Spinal cord (tissue), 10 donors: Measurements from ENCODE around the gene HOXD4. TPM values are rescaled to one million over a fixed set of nuclear protein-coding genes. Genes with fewer than 3 reads are reported as not detected.

Experiments used
- DNase-seq, 6 donors: peaks; one replicate each; pipeline versions ENCODE4 v3.0.0 to v3.0.0-alpha.2; 2013 to 2015; ENCODE audit warnings: low spot score in 6 of 6, low read depth in 4 of 6
- H3K27ac ChIP-seq: one replicate; pipeline ENCODE4 v1.5.1; 2013; ENCODE audit warnings: low read depth, low read length, control low read depth
- H3K27me3 ChIP-seq: one replicate; pipeline ENCODE4 v1.6.1; 2013; ENCODE audit warnings: low read length; ENCODE audit not compliant: control insufficient read depth, insufficient read depth
- H3K36me3 ChIP-seq: one replicate; pipeline ENCODE4 v1.6.1; 2013; ENCODE audit warnings: low read length; ENCODE audit not compliant: control insufficient read depth, insufficient read depth
- H3K4me1 ChIP-seq: one replicate; pipeline ENCODE4 v1.6.1; 2013; ENCODE audit warnings: low read length; ENCODE audit not compliant: control insufficient read depth, insufficient read depth
- H3K4me3 ChIP-seq: one replicate; pipeline ENCODE4 v1.5.1; 2013; ENCODE audit warnings: low read depth, low read length, control low read depth
- H3K9me3 ChIP-seq: one replicate; pipeline ENCODE4 v1.6.1; 2013; ENCODE audit warnings: low read length; ENCODE audit not compliant: control insufficient read depth, insufficient read depth
- WGBS: methylation state at CpG from one replicate; pipeline ENCODE4 v1.1.5; 2013; ENCODE audit warnings: missing lambda C conversion rate; ENCODE audit not compliant: insufficient coverage; 5-methylcytosine and 5-hydroxymethylcytosine counted together
- polyA plus RNA-seq, 2 donors: library from polyadenylated mRNA; unstranded; fragments of 120-200 nt; gene quantifications; one replicate each; pipeline ENCODE4 v1.2.1, GENCODE V29; 2013; ENCODE audit not compliant: insufficient read length in 2 of 2
- total RNA-seq, 2 donors: library from RNA; depleted of rRNA in 1 of 2; stranded (reverse); fragments of 120-200 nt in 1 of 2; fragments of >200 nt in 1 of 2; gene quantifications; one replicate each; pipeline versions ENCODE4 v1.2.3 to v1.2.4, GENCODE V29; 2013 to 2014
- donor health status: healthy.

HOXD4 gene
- total and polyA plus RNA-seq, 4 donors, result 3.9 to 19.8 (median 12.4) TPM

DNA sequence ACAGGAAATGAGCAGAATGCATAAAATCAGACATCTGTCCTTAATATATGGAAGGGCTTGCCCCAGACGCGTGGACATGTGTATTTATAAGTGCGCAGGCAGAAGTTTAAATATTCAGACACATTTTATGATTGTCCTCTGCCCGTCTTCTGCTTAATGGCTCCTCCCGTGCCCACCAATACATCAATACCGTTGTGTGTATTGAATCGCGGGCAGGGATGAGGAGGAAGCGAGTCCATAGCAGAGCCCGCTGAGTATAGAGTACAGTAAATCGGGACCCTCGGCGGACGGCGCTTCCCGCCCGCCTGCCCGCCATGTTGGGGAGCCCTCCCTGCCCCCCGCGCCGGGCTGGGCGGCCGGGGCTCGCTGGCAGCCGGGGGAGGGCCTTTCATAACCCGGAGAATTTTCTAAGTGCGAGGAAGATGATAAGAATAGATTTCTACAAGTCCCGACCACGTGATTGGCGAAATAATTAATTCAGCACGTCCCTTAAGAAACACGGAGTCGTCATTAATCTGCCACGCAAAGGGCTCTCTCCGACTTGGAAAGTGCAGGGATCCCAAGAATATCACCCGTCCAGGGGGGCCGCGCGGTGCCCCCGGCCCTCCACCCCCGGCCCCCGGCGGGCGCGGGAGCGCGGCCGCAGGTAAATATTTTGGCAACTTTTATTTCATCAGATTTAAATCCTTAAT is 5.6 kb downstream of the HOXD4 start, which contains the start of gene HOXD3:
TSS of gene HOXD3 (plus strand) at position 501 of the 692 bp plus-strand sequence. CDS start 11,808 bp downstream, outside the sequence.
- WGBS, result 4% methylated on average over 29 of the region's 48 CpGs
- H3K27me3 ChIP-seq, result peaks cover 29% of the 10 kb centered on the region
- H3K27ac ChIP-seq, result peak within 1 kb of the TSS; percentile 73
- H3K36me3 ChIP-seq, result peaks cover 48% of the 10 kb centered on the region
- peak in 1 of 6 donors; percentile 82 for DNase-seq
- peaks cover 62% of the 10 kb centered on the region for H3K4me1 ChIP-seq
- H3K4me3 ChIP-seq, result peak within 1 kb of the TSS; percentile 30
- no peaks in the 10 kb centered on the region for H3K9me3 ChIP-seq

DNA sequence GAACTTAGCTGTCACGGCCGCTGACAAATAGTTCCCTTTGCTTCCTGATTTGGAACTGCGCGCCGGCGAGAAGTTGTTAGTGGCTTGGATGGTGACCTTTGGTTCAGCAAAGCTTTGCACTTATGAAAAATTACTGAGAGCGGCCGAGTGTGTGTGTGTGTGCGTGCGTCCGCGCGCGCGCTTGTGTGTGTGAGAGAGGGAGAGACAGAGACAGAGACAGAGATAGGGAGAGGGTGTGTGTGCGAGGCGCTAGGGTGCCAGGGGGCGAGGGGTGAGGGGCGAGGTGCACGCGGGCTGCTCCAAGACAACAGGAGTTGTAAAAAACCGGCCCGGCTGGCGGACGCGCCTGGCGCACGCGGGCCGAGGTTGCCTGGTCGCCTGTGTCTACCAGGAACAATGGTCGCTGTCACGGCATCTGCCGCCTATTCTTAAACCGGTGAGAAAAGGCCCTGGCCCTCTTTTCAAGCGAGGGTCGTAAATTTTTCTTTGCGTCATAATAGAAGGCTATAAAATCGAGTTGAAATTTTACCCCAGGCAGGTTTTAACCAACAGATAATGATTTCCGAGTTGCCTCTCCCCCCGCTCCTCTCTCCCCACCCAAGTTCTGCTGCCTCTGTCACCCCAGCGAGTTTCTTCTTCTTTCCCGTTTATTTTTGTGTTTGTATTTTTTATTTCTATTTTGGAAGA is 6.3 kb downstream of the HOXD4 start:
- H3K9me3 ChIP-seq, result no peaks in the 10 kb centered on the region
- peaks cover 65% of the 10 kb centered on the region for H3K4me1 ChIP-seq
- H3K36me3 ChIP-seq, result peaks cover 41% of the 10 kb centered on the region
- peak in 2 of 6 donors; percentile 58 to 90 for DNase-seq
- peaks cover 35% of the 10 kb centered on the region for H3K27me3 ChIP-seq
- WGBS, result 4% methylated on average over 34 of the region's 43 CpGs
- H3K27ac ChIP-seq, result peak overlapping the region; percentile 73
- H3K4me3 ChIP-seq, result peak overlapping the region; percentile 30

DNA sequence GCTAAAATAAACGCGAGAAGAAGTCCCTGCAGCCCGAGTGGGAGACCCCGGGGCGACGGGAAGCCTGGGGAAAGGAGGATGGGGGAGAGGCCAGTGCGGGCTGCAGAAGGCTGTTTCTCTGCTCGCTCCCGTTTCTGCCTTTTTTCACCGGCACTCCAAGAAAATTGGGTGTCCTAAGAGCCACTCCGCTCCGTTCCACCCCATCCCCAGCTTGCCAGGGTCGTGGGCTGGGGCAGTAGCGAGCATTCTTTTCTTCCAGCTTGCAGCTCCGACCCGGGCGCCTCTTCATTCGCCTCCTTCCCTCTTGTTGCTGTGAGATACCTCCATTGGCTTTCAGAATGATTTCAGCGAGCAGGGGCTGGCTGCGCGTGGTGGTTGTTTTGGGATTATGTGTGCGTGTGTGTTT is 6.8 kb downstream of the HOXD4 start:
- peaks cover 38% of the 10 kb centered on the region for H3K27me3 ChIP-seq
- WGBS, result 12% methylated on average over 14 of the region's 22 CpGs
- DNase-seq, result peak in 2 of 6 donors; percentile 66 to 88

DNA sequence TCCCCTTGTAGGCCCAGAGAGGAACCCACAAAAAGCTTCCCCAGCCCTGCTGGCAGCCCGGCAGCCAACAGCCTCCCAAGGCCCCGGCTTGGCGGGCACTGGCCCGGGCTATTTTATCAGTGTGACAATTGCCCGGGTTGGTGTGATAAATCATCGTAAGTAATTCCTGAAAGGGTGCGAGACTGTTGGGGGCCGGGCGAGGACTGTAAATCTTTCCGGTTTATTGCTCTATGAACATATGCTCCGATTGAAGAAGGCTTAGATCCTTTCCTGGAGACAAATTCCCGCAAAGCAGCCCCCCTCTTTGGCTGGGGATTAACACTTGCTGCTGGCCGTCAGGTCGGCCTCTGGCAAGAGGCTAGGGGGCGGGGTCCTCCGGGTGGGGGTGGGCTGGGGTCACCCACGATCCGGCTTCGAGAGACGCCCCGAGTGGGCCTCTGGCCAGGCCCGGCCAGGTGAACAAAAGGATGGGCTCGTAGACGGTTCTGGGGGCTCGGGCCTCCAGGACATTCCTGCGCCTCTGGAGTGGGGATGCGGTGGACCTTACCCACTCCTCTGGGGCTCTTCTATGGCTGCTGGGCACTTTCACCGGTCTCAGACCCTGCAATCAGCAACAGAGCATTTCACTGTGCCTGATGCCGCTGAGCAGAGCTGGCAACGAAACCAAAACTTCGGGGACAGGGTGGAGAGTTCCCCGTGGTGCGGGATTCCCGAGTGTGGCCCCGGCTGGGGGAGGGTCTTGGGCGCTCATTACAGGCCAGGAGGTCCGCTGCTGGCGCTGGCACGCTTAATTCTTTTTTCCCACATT is 7.7 kb downstream of the HOXD4 start:
- H3K27ac ChIP-seq, result peak overlapping the region; percentile 89
- H3K9me3 ChIP-seq, result no peaks in the 10 kb centered on the region
- peaks cover 44% of the 10 kb centered on the region for H3K27me3 ChIP-seq

More for the DNA sequence above, 6.8 kb downstream of the HOXD4 start:
- peaks cover 68% of the 10 kb centered on the region for H3K4me1 ChIP-seq
- H3K36me3 ChIP-seq, result peaks cover 39% of the 10 kb centered on the region
- H3K27ac ChIP-seq, result peak overlapping the region; percentile 73
- peak overlapping the region; percentile 30 for H3K4me3 ChIP-seq
- no peaks in the 10 kb centered on the region for H3K9me3 ChIP-seq

DNA sequence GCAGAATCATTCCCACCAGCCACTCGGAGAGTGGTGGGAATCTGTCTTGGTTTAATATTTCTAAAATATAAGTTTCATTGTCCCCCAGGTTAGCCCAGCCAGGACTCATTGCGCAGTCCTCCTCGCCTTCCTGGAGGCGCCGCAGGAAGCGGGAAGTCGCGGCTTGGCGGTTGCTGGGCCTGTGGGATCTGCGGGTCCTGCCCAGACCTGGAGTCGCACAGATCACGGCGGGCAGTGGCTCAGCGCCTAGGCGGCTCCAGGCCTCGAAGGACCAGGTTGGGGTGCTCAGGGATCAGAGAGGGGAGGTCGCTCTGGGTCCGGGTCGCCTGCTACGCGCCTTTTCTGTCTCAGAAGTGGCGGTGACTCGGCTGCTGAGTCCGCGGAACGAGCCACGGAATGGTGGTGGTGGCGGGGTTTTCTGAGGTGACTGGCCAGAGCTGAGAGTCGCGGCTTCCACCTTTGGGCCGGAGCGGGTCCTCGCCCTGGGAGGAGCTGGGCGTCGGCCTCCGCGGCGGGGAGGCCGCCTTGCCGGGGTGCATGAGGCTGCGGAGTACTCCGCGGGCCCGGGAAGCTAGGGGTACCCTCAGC is 8.4 kb downstream of the HOXD4 start:
- Histone ChIP-seq H3K9me3 (no peaks in the 10 kb centered on the region), H3K27ac (peak overlapping the region; percentile 89), H3K4me3 (peak overlapping the region; percentile 31), H3K36me3 (peaks cover 42% of the 10 kb centered on the region), H3K27me3 (peaks cover 51% of the 10 kb centered on the region), H3K4me1 (peaks cover 80% of the 10 kb centered on the region)
- 31% methylated on average over 43 of the region's 44 CpGs for WGBS
- peak in 2 of 6 donors; percentile 38 to 62 for DNase-seq

More for the DNA sequence above, 7.7 kb downstream of the HOXD4 start:
- H3K4me3 ChIP-seq, result no peak overlapping the region
- 18% methylated on average over 26 of the region's 39 CpGs for WGBS
- peak in 2 of 6 donors; percentile 59 to 87 for DNase-seq
- peaks cover 39% of the 10 kb centered on the region for H3K36me3 ChIP-seq
- H3K4me1 ChIP-seq, result peaks cover 75% of the 10 kb centered on the region

DNA sequence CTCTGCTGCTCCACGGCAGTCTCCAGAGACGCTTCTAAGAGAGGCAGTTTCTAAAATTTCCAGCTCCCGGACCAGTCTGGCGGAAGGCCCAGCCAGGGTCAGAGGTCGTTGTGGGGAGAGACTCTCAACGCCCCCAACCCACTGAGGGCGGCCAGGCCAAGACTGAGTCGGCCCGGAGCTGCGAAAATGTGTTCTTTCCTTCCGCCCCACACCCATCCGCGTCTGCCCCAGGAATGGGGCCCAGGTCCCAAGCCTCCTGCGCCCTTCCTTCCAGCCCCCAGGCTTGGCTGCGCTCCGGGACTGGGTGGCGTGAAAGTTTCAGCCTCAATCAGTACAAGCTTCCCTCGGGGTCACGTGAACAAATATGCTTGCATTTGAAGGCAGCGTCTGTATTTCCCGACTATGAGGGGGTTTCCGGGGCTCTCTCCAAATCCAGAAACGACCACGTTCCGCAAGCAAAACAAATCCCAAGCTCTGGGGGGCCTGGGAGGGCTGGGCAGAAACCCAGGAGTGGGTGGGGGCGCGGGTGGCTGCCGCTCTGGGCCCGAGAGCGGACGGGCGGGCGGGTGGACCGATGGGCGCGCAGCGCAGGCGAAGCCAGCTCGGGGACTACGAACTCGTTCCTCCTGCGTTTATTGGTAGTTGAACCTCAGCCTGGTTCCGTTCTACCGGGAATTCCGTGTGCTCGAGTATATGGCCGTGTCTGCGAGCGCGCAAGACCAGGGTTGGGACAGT is 9.1 kb downstream of the HOXD4 start:
- Histone ChIP-seq H3K4me3 (peak overlapping the region; percentile 31), H3K36me3 (peaks cover 45% of the 10 kb centered on the region)
- peak in 2 of 6 donors; percentile 70 to 84 for DNase-seq

DNA sequence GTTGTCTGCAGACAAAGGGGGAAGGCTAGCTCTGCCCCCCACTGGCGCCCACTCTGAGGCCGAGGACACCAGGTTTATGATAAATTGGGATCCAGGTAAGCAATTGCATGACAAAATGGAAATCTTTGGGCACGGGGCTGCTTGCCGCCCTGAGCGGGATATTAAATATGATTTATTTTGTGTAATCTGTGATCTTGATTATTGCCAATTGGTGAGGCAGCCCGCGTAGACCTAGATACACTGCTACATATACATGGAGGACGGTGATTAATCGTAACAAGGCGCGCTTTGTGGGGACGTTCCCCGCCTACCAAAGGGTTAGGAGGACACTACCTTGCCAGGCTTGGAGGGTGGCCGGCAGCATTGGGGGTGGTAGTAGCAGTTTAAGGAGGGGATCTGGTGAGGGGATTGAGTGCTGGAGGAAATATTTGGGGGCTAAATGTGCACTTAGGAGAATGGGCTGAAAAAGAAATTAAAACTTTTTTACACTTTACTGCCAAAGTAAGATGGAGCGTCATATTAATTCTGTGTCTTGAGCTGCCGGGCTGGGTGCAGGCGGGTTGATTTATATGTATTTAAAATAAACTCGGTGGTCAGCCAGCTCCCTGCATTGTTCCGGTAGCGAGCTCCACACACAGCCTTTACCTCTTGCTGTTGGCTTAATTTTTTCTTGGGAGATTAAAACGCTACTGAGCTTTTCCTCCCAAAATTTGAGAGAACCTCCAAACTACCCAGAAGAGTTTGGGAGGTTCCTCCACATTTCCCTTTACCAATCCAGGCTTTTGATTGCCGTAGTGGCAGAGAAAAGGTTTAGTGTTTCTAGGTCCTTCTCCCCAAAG is 9.9 kb downstream of the HOXD4 start:
- Histone ChIP-seq H3K36me3 (peaks cover 43% of the 10 kb centered on the region), H3K27ac (peak overlapping the region; percentile 89), H3K9me3 (no peaks in the 10 kb centered on the region), H3K4me3 (peak overlapping the region; percentile 31), H3K27me3 (peaks cover 57% of the 10 kb centered on the region), H3K4me1 (peaks cover 84% of the 10 kb centered on the region)
- WGBS, result 45% methylated on average over 12 of the region's 22 CpGs
- peak in 1 of 6 donors; percentile 80 for DNase-seq

More for the DNA sequence above, 9.1 kb downstream of the HOXD4 start:
- WGBS, result 23% methylated on average over 44 of the region's 50 CpGs
- peak overlapping the region; percentile 89 for H3K27ac ChIP-seq
- H3K4me1 ChIP-seq, result peaks cover 85% of the 10 kb centered on the region
- H3K27me3 ChIP-seq, result peaks cover 57% of the 10 kb centered on the region
- H3K9me3 ChIP-seq, result no peaks in the 10 kb centered on the region
